ENCODE results near the gene SYT5. TPM values are rescaled to one million over a fixed set of nuclear protein-coding genes. Genes with fewer than 3 reads are reported as not detected.
A peak's percentile ranks its signal among the peaks of the same experiment; 100 is the strongest.

Gene SYT5
- total and polyA plus RNA-seq, 7 experiments from 2014 or later: 1.7 to 2.6 TPM; not detected in 5

- Histone ChIP-seq H3K27ac (ENCODE audit: low read depth, low read length) (peak overlapping the region; percentile 38), H3K27me3 (ENCODE audit: control insufficient read depth in 2 of 2, insufficient read depth in 2 of 2, low read length in 2 of 2) (peaks cover 0 to 8% of the 10 kb centered on the region in 2 donors), H3K36me3 (ENCODE audit: control insufficient read depth in 2 of 3, insufficient read depth in 3 of 3, low read length in 3 of 3) (no peaks in the 10 kb centered on the region), H3K4me1 (ENCODE audit: control insufficient read depth in 2 of 2, insufficient read depth in 2 of 2, low read length in 2 of 2) (peaks cover 0 to 12% of the 10 kb centered on the region in 2 donors), H3K4me3 (ENCODE audit: low read length) (no peak overlapping the region), H3K9me3 (ENCODE audit: control insufficient read depth in 2 of 3, low read length in 3 of 3) (peaks cover 0 to 17% (median 10%) of the 10 kb centered on the region in 3 experiments)
- H3K9me3 Mint-ChIP-seq: peaks cover 3 to 33% (median 14%) of the 10 kb centered on the region in 11 donors
- H3K4me3 Mint-ChIP-seq: peak overlapping the region in 4 of 10 donors; percentile 7 to 64 (median 48)
- no peak for ATAC-seq
- peaks cover 10 to 40% (median 24%) of the 10 kb centered on the region in 7 donors for H3K4me1 Mint-ChIP-seq
- peak overlapping the region; percentile 69 to 90 (median 84) for H3K27ac Mint-ChIP-seq
- peaks cover 28 to 42% (median 32%) of the 10 kb centered on the region in 5 donors for H3K27me3 Mint-ChIP-seq
- intact Hi-C loops (cut with micrococcal nuclease): no loop called here
- POLR2A ChIA-PET: interaction anchor here (1.0 kb wide), 1 partner anchor 233 kb away, joined by 3 read pairs; no protein-coding TSS in a partner anchor
- peaks cover 0 to 9% (median 7%) of the 10 kb centered on the region in 5 donors for H3K36me3 Mint-ChIP-seq
- DNase-seq: no peak
- CTCF ChIA-PET: interaction anchor here (0.6 to 1.8 kb wide), 2 partner anchors 12 to 487 kb away, joined by 3 to 7 read pairs; no protein-coding TSS in a partner anchor
These were observed 28.1 kb downstream of the SYT5 start for GRCh38 chr19:55152017-55152416.

- ATAC-seq (no peak), DNase-seq (no peak)
- H3K4me3 Mint-ChIP-seq: no peak within 1 kb of the TSS
- Histone ChIP-seq H3K27ac (ENCODE audit: low read depth, low read length) (no peak within 1 kb of the TSS), H3K4me1 (ENCODE audit: control insufficient read depth in 2 of 2, insufficient read depth in 2 of 2, low read length in 2 of 2) (peaks cover 0 to 5% of the 10 kb centered on the region in 2 donors), H3K9me3 (ENCODE audit: control insufficient read depth in 2 of 3, low read length in 3 of 3) (peaks cover 0 to 12% (median 10%) of the 10 kb centered on the region in 3 experiments), H3K27me3 (ENCODE audit: control insufficient read depth in 2 of 2, insufficient read depth in 2 of 2, low read length in 2 of 2) (peaks cover 5 to 6% of the 10 kb centered on the region in 2 donors), H3K4me3 (ENCODE audit: low read length) (no peak within 1 kb of the TSS), H3K36me3 (ENCODE audit: control insufficient read depth in 2 of 3, insufficient read depth in 3 of 3, low read length in 3 of 3) (no peaks in the 10 kb centered on the region)
- peaks cover 36 to 47% (median 41%) of the 10 kb centered on the region in 5 donors for H3K27me3 Mint-ChIP-seq
- intact Hi-C loops (cut with micrococcal nuclease): loop anchor here in 1 of 2 donors (10.0 kb wide), 1 partner anchor 155 kb away; no protein-coding TSS in a partner anchor
- ChIA-PET CTCF (no interaction called here), POLR2A (no interaction called here)
- peaks cover 0 to 8% (median 5%) of the 10 kb centered on the region in 5 donors for H3K36me3 Mint-ChIP-seq
- peak within 1 kb of the TSS in 2 of 9 donors; percentile 41 to 65 for H3K27ac Mint-ChIP-seq
- H3K9me3 Mint-ChIP-seq: peaks cover 3 to 32% (median 14%) of the 10 kb centered on the region in 11 donors
- H3K4me1 Mint-ChIP-seq: peaks cover 15 to 41% (median 27%) of the 10 kb centered on the region in 7 donors
These were observed 30.7 kb downstream of the SYT5 start, which contains the start of gene TNNT1 for GRCh38 chr19:55149078-55150003. TSS of gene TNNT1 (minus strand) at chr19:55149206. CDS start at chr19:55147157, 2,049 bp downstream.

DNA sequence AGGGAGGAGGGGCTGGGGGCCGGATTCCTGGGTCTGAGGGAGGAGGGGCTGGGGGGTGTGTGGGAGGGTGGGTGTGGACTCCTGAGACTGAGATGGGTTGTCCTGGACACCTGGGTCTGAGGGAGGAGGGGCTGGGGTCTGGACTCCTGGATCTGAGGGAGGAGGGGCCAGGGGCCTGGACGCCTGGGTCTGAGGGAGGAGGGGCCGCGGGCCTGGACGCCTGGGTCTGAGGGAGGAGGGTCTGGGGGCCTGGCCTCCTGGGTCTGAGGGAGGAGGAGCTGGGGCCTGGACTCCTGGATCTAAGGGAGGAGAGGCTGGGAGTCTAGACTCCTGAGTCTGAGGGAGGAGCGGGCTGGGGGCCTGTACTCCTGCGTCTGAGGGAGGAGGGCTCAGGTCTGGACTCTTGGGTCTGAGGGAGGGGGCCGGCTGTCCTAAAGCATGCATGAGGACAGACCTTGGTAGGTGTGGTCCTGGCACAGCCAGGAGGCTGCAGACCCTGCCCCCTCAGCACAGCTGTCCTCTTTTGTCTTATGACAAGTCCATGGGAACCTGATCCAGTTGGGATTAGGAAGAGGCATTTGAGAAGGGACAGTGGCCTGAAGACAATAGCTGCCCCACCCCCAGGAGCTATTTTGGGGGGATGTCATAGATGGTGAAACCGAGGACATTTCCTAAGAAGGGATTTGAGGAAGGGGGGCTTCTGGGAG is 32.4 kb downstream of the SYT5 start:
- H3K4me1 ChIP-seq (ENCODE audit: control insufficient read depth in 2 of 2, insufficient read depth in 2 of 2, low read length in 2 of 2): no peaks in the 10 kb centered on the region
- peaks cover 48 to 53% (median 50%) of the 10 kb centered on the region in 5 donors for H3K27me3 Mint-ChIP-seq
- H3K27ac ChIP-seq (ENCODE audit: low read depth, low read length): no peak overlapping the region
- peaks cover 2 to 23% (median 11%) of the 10 kb centered on the region in 11 donors for H3K9me3 Mint-ChIP-seq
- H3K27me3 ChIP-seq (ENCODE audit: control insufficient read depth in 2 of 2, insufficient read depth in 2 of 2, low read length in 2 of 2): peaks cover 5 to 6% of the 10 kb centered on the region in 2 donors
- intact Hi-C loops (cut with micrococcal nuclease): loop anchor here in 1 of 2 donors (10.0 kb wide), 1 partner anchor 157 kb away; no protein-coding TSS in a partner anchor
- H3K4me3 Mint-ChIP-seq: no peak overlapping the region
- H3K36me3 ChIP-seq (ENCODE audit: control insufficient read depth in 2 of 3, insufficient read depth in 3 of 3, low read length in 3 of 3): no peaks in the 10 kb centered on the region
- peaks cover 0 to 9% (median 0%) of the 10 kb centered on the region in 5 donors for H3K36me3 Mint-ChIP-seq
- CTCF ChIA-PET: no interaction called here
- H3K9me3 ChIP-seq (ENCODE audit: control insufficient read depth in 2 of 3, low read length in 3 of 3): peaks cover 0 to 12% (median 10%) of the 10 kb centered on the region in 3 experiments
- DNase-seq: no peak
- H3K27ac Mint-ChIP-seq: no peak overlapping the region
- no peak overlapping the region for H3K4me3 ChIP-seq (ENCODE audit: low read length)
- ATAC-seq: no peak
- peaks cover 8 to 26% (median 17%) of the 10 kb centered on the region in 7 donors for H3K4me1 Mint-ChIP-seq
- POLR2A ChIA-PET: no interaction called here

DNA sequence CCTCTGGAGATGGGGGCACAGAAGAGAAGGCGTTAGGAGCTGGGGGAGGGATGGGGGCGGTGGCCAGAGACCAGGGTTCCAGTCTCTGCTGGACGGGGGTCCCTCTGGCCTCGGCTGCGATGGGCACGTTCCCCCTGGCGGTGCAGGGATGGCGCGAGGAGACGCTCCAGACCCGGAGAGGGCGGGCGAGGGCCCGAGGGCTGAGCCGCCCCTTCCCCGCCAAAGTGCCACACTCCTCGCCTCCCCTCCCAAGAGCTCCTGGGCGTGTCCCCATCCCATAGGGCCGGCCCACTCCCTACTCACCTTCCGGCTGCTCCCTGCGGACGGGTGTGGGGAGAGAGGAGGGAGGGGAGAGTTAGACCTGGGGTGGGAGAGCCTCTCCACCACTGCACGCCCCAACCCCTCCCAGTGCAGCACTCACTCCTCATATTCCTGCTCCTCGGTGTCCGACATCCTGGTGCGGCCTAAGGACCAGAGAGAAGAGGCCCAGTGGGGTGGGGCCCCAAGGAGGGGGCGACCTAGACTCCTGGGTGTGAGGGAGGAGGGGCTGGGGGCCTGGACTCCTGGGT is 33.3 kb downstream of the SYT5 start:
- POLR2A ChIA-PET: no interaction called here
- intact Hi-C loops (cut with micrococcal nuclease): loop anchor here in 1 of 2 donors (10.0 kb wide), 1 partner anchor 158 kb away; no protein-coding TSS in a partner anchor
- CTCF ChIA-PET: interaction anchor here (0.6 to 1.0 kb wide), 2 partner anchors 57 to 357 kb away, joined by 3 read pairs; no protein-coding TSS in a partner anchor
- H3K36me3 ChIP-seq (ENCODE audit: control insufficient read depth in 2 of 3, insufficient read depth in 3 of 3, low read length in 3 of 3): no peaks in the 10 kb centered on the region
- peaks cover 5 to 8% of the 10 kb centered on the region in 2 donors for H3K27me3 ChIP-seq (ENCODE audit: control insufficient read depth in 2 of 2, insufficient read depth in 2 of 2, low read length in 2 of 2)
- H3K9me3 Mint-ChIP-seq: peaks cover 0 to 17% (median 5%) of the 10 kb centered on the region in 11 donors
- ATAC-seq: no peak
- peak overlapping the region in 1 of 10 donors; percentile 41 for H3K4me3 Mint-ChIP-seq
- H3K4me1 Mint-ChIP-seq: peaks cover 3 to 17% (median 10%) of the 10 kb centered on the region in 7 donors
- H3K36me3 Mint-ChIP-seq: peaks cover 0 to 9% (median 0%) of the 10 kb centered on the region in 5 donors
- peaks cover 0 to 6% (median 5%) of the 10 kb centered on the region in 3 experiments for H3K9me3 ChIP-seq (ENCODE audit: control insufficient read depth in 2 of 3, low read length in 3 of 3)
- no peak overlapping the region for H3K4me3 ChIP-seq (ENCODE audit: low read length)
- no peaks in the 10 kb centered on the region for H3K4me1 ChIP-seq (ENCODE audit: control insufficient read depth in 2 of 2, insufficient read depth in 2 of 2, low read length in 2 of 2)
- peaks cover 48 to 59% (median 50%) of the 10 kb centered on the region in 5 donors for H3K27me3 Mint-ChIP-seq
- H3K27ac Mint-ChIP-seq: no peak overlapping the region
- DNase-seq: no peak
- no peak overlapping the region for H3K27ac ChIP-seq (ENCODE audit: low read depth, low read length)

DNA sequence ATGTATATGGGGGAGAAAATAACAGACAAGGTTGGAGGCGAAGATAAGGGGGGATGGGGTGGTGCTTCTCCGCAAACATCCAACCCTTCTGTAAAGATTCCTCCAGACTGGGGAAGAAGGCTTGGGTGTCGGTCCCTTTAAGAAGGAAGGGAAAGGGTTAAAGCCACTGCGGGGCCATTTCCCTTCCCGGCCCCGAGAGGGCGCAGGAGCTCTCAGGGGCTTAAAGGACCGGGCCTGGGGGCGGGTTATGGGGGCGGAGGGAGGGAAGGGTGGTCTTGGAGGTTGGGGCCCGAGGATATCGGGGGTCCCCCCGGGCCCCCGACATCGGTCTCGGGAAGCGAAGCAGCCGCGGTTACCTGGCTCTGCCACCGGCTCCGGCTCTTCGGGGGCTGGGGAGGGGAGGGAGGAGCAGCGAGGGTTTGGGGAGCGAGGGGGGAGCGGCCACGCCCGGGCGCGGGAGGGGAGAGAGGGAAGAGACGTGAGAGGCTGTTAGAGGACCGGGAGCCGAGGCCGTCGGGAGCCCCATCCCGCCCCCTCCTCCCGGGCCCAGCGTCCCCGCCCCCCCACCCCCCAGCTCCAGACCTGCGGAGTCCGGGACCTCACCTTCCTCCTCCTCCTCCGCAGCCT is 33.9 kb downstream of the SYT5 start:
- ATAC-seq (no peak), DNase-seq (no peak)
- no peak overlapping the region for H3K27ac Mint-ChIP-seq

More for the DNA sequence above, 33.9 kb downstream of the SYT5 start:
- H3K4me3 ChIP-seq (ENCODE audit: low read length): no peak overlapping the region
- peaks cover 49 to 65% (median 52%) of the 10 kb centered on the region in 5 donors for H3K27me3 Mint-ChIP-seq
- peaks cover 0 to 11% (median 0%) of the 10 kb centered on the region in 11 donors for H3K9me3 Mint-ChIP-seq
- CTCF ChIA-PET: interaction anchor here (0.6 to 1.0 kb wide), 2 partner anchors 57 to 357 kb away, joined by 3 read pairs; no protein-coding TSS in a partner anchor
- H3K4me1 Mint-ChIP-seq: peaks cover under 1 to 14% (median 8%) of the 10 kb centered on the region in 7 donors
- no peak overlapping the region for H3K27ac ChIP-seq (ENCODE audit: low read depth, low read length)
- H3K36me3 ChIP-seq (ENCODE audit: control insufficient read depth in 2 of 3, insufficient read depth in 3 of 3, low read length in 3 of 3): no peaks in the 10 kb centered on the region
- H3K27me3 ChIP-seq (ENCODE audit: control insufficient read depth in 2 of 2, insufficient read depth in 2 of 2, low read length in 2 of 2): peaks cover 10 to 11% of the 10 kb centered on the region in 2 donors
- intact Hi-C loops (cut with micrococcal nuclease): loop anchor here in 1 of 2 donors (10.0 kb wide), 1 partner anchor 159 kb away; no protein-coding TSS in a partner anchor
- POLR2A ChIA-PET: no interaction called here
- H3K36me3 Mint-ChIP-seq: peaks cover 0 to 9% (median 0%) of the 10 kb centered on the region in 5 donors
- peak overlapping the region in 1 of 10 donors; percentile 28 for H3K4me3 Mint-ChIP-seq
- no peaks in the 10 kb centered on the region for H3K4me1 ChIP-seq (ENCODE audit: control insufficient read depth in 2 of 2, insufficient read depth in 2 of 2, low read length in 2 of 2)
- peaks cover 0 to under 1% (median 0%) of the 10 kb centered on the region in 3 experiments for H3K9me3 ChIP-seq (ENCODE audit: control insufficient read depth in 2 of 3, low read length in 3 of 3)
